Neutrophil (primary cell): ENCODE data around the gene KANSL1.

Source experiments
- H3K27ac ChIP-seq: fragments of 200-600 bp; sonication (generic); 2 replicates; pipeline ENCODE4 v1.5.1; 2016; ENCODE audit warnings: mild to moderate bottlenecking, moderate library complexity
- H3K27me3 ChIP-seq: fragments of 200-600 bp; sonication (generic); 2 replicates; pipeline ENCODE4 v1.6.0; 2016; ENCODE audit warnings: mild to moderate bottlenecking
- H3K36me3 ChIP-seq: fragments of 200-600 bp; sonication (generic); 2 replicates; pipeline ENCODE4 v1.5.1; 2017
- H3K4me1 ChIP-seq, 2 experiments: fragments of 200-600 bp in 1 of 2; sonication (generic) in 1 of 2; 1 replicate in 1 of 2; 2 replicates in 1 of 2; pipeline versions ENCODE4 v1.5.1 to v1.6.1; 2013 to 2016; ENCODE audit warnings: low read depth in 1 of 2, low read length in 1 of 2, mild to moderate bottlenecking in 1 of 2, moderate library complexity in 1 of 2; ENCODE audit not compliant: control insufficient read depth in 1 of 2, insufficient read depth in 1 of 2
- H3K4me3 ChIP-seq, 2 experiments: fragments of 200-600 bp in 1 of 2; sonication (generic) in 1 of 2; 1 replicate in 1 of 2; 2 replicates in 1 of 2; pipeline ENCODE4 v1.5.1; 2013 to 2016; ENCODE audit warnings: low read depth in 1 of 2, low read length in 1 of 2, mild to moderate bottlenecking in 1 of 2, moderate library complexity in 1 of 2
- H3K9me3 ChIP-seq: fragments of 200-600 bp; sonication (generic); 2 replicates; pipeline ENCODE4 v1.5.1; 2016
- CTCF ChIP-seq: fragments of 200-600 bp; sonication (generic); IDR thresholded peaks from 2 replicates; pipeline ENCODE4 v1.5.1; 2016; ENCODE audit warnings: antibody characterized with exemption

KANSL1 gene

GRCh38 chr17:46157443-46158062 is 35.7 kb downstream of the KANSL1 start:
- Histone ChIP-seq H3K9me3 (no peaks in the 10 kb centered on the region), H3K27ac (peak overlapping the region; percentile 64), H3K4me3 (no peak overlapping the region), H3K4me1 (peaks cover 31 to 48% of the 10 kb centered on the region in 2 experiments), H3K27me3 (no peaks in the 10 kb centered on the region), H3K36me3 (no peaks in the 10 kb centered on the region)
- no peak for TF ChIP-seq CTCF

GRCh38 chr17:46154151-46154816 is 38.9 kb downstream of the KANSL1 start:
- peaks cover 24 to 42% of the 10 kb centered on the region in 2 experiments for H3K4me1 ChIP-seq
- no peak overlapping the region for H3K4me3 ChIP-seq
- peak overlapping the region; percentile 54 for H3K27ac ChIP-seq

GRCh38 chr17:46152423-46152822 is 40.8 kb downstream of the KANSL1 start:
- H3K9me3 ChIP-seq, result no peaks in the 10 kb centered on the region
- peaks cover 5% of the 10 kb centered on the region for H3K36me3 ChIP-seq
- TF ChIP-seq CTCF, result no peak
- H3K27me3 ChIP-seq, result no peaks in the 10 kb centered on the region
- H3K4me3 ChIP-seq, result no peak overlapping the region
- peaks cover 24 to 39% of the 10 kb centered on the region in 2 experiments for H3K4me1 ChIP-seq
- peak overlapping the region; percentile 54 for H3K27ac ChIP-seq

More at GRCh38 chr17:46154151-46154816, 38.9 kb downstream of the KANSL1 start:
- no peaks in the 10 kb centered on the region for H3K27me3 ChIP-seq
- H3K36me3 ChIP-seq, result no peaks in the 10 kb centered on the region
- H3K9me3 ChIP-seq, result no peaks in the 10 kb centered on the region
- TF ChIP-seq CTCF, result no peak

- Histone ChIP-seq H3K4me1 (peaks cover 19 to 34% of the 10 kb centered on the region in 2 experiments), H3K27me3 (no peaks in the 10 kb centered on the region), H3K36me3 (peaks cover 5% of the 10 kb centered on the region), H3K4me3 (no peak overlapping the region), H3K9me3 (no peaks in the 10 kb centered on the region), H3K27ac (peak overlapping the region; percentile 54)
- no peak for TF ChIP-seq CTCF
Measured at GRCh38 chr17:46151762-46152161, 41.5 kb downstream of the KANSL1 start.

- Histone ChIP-seq H3K27me3 (no peaks in the 10 kb centered on the region), H3K36me3 (peaks cover 5% of the 10 kb centered on the region), H3K4me3 (no peak overlapping the region), H3K9me3 (no peaks in the 10 kb centered on the region), H3K4me1 (peaks cover 11 to 27% of the 10 kb centered on the region in 2 experiments), H3K27ac (peak overlapping the region; percentile 51)
- TF ChIP-seq CTCF, result no peak
Measured at GRCh38 chr17:46150216-46150963, 42.8 kb downstream of the KANSL1 start.
